Upper lobe of left lung (tissue), 6 donors: ENCODE results near the gene ARHGEF26. TPM values are rescaled to one million over a fixed set of nuclear protein-coding genes. Genes with fewer than 3 reads are reported as not detected.

Experiments
- ATAC-seq, 2 donors: fragments of 200-7000 bp; cut with Tn5 transposase; one replicate each; pipeline ENCODE4 v1.9.1; 2022; ENCODE audit warnings: mild to moderate bottlenecking in 2 of 2, moderate library complexity in 2 of 2; ENCODE audit not compliant: low FRiP score in 2 of 2
- DNase-seq, 2 donors: peaks; one replicate each; pipeline ENCODE4 v3.0.0-alpha.2; 2019 to 2020
- H3K27ac ChIP-seq, 4 donors: fragments of 200-600 bp; sonication (generic); one replicate each; pipeline ENCODE4 v1.5.1; 2016 to 2019
- H3K27me3 ChIP-seq, 4 donors: fragments of 200-600 bp; sonication (generic); one replicate each; pipeline ENCODE4 v1.5.1; 2017 to 2019
- H3K36me3 ChIP-seq, 4 donors: fragments of 200-600 bp; sonication (generic); one replicate each; pipeline ENCODE4 v1.5.1; 2016 to 2019
- H3K4me1 ChIP-seq, 4 donors: fragments of 200-600 bp; sonication (generic); one replicate each; pipeline ENCODE4 v1.5.1; 2018 to 2019
- H3K4me3 ChIP-seq, 4 donors: fragments of 200-600 bp; sonication (generic); one replicate each; pipeline ENCODE4 v1.5.1; 2017 to 2019; ENCODE audit warnings: mild to moderate bottlenecking in 2 of 4, moderate library complexity in 1 of 4
- H3K9me3 ChIP-seq, 4 donors: fragments of 200-600 bp; sonication (generic); one replicate each; pipeline ENCODE4 v1.5.1; 2018 to 2019
- CTCF ChIP-seq, 6 experiments: fragments of 450-650 bp in 4 of 6; fragments of 200-600 bp in 2 of 6; sonication (generic) in 2 of 6; IDR thresholded peaks; one replicate each; pipeline ENCODE4 v1.5.1; 2016 to 2019; ENCODE audit warnings: antibody characterized with exemption in 6 of 6
- EP300 ChIP-seq, 4 donors: sonication (generic); formaldehyde crosslinking; IDR thresholded peaks; one replicate each; pipeline ENCODE4 v1.5.1; 2017; ENCODE audit warnings: antibody characterized with exemption in 4 of 4, control low read depth in 2 of 4
- POLR2A ChIP-seq, 4 donors: fragments of 450-650 bp; IDR thresholded peaks; one replicate each; pipeline ENCODE4 v1.5.1; 2016 to 2017; ENCODE audit warnings: antibody characterized with exemption in 4 of 4, mild to moderate bottlenecking in 2 of 4
- POLR2AphosphoS5 ChIP-seq, 2 donors: sonication (generic); formaldehyde crosslinking; IDR thresholded peaks; one replicate each; pipeline ENCODE4 v1.5.1; 2017; ENCODE audit warnings: antibody characterized with exemption in 2 of 2
- WGBS, 2 donors: methylation state at CpG; one replicate each; pipeline ENCODE4 v1.1.5; 2017 to 2018; 5-methylcytosine and 5-hydroxymethylcytosine counted together
- total RNA-seq, 6 donors: library from RNA; depleted of rRNA in 4 of 6; stranded (reverse); fragments of >200 nt in 4 of 6; gene quantifications; one replicate each; pipeline versions ENCODE4 v1.1.0 to v1.2.1, GENCODE V29; 2016 to 2021
- donor health status: DM: no; HTN: no; CAD: no; lungs with moderate emphysema.
- donor health status: DM: no; HTN: yes; CAD: no; lungs with severe emphysema.

Gene ARHGEF26
- total RNA-seq, 6 donors from 2014 or later, result 49.3 to 110 (median 90.9) TPM

GRCh38 chr3:154304116-154304786, 183.1 kb downstream of the ARHGEF26 start:
- no peak overlapping the region for H3K4me3 ChIP-seq
- H3K27me3 ChIP-seq, result no peaks in the 10 kb centered on the region
- TF ChIP-seq POLR2AphosphoS5 (IDR thresholded peaks at IDR 0.05), result no peak
- TF ChIP-seq CTCF (IDR thresholded peaks at IDR 0.05), result no peak
- no peak for TF ChIP-seq POLR2A (IDR thresholded peaks at IDR 0.05)
- no peak for TF ChIP-seq EP300 (IDR thresholded peaks at IDR 0.05)
- no peak overlapping the region for H3K27ac ChIP-seq
- no peak for ATAC-seq
- no peaks in the 10 kb centered on the region for H3K4me1 ChIP-seq
- H3K9me3 ChIP-seq, result no peaks in the 10 kb centered on the region
- H3K36me3 ChIP-seq, result peaks cover 27 to 82% (median 50%) of the 10 kb centered on the region in 4 donors
- no peak for DNase-seq

GRCh38 chr3:154304936-154305335, 183.7 kb downstream of the ARHGEF26 start:
- Histone ChIP-seq H3K36me3 (peaks cover 27 to 82% (median 45%) of the 10 kb centered on the region in 4 donors), H3K4me3 (no peak overlapping the region), H3K4me1 (no peaks in the 10 kb centered on the region), H3K27me3 (no peaks in the 10 kb centered on the region), H3K27ac (no peak overlapping the region), H3K9me3 (no peaks in the 10 kb centered on the region)
- ATAC-seq, result no peak
- 93 to 98% methylated on average over 3 of the region's 3 CpGs for WGBS, 2 donors
- DNase-seq, result no peak
- TF ChIP-seq POLR2A (IDR thresholded peaks at IDR 0.05) (no peak), EP300 (IDR thresholded peaks at IDR 0.05) (no peak), CTCF (IDR thresholded peaks at IDR 0.05) (no peak), POLR2AphosphoS5 (IDR thresholded peaks at IDR 0.05) (no peak)

GRCh38 chr3:154307363-154307762, 186.2 kb downstream of the ARHGEF26 start:
- H3K36me3 ChIP-seq, result peaks cover 25 to 76% (median 26%) of the 10 kb centered on the region in 4 donors
- no peaks in the 10 kb centered on the region for H3K27me3 ChIP-seq
- ATAC-seq, result no peak

More at GRCh38 chr3:154307363-154307762, 186.2 kb downstream of the ARHGEF26 start:
- Histone ChIP-seq H3K4me3 (no peak overlapping the region), H3K4me1 (no peaks in the 10 kb centered on the region), H3K27ac (no peak overlapping the region), H3K9me3 (no peaks in the 10 kb centered on the region)
- TF ChIP-seq EP300 (IDR thresholded peaks at IDR 0.05) (no peak), CTCF (IDR thresholded peaks at IDR 0.05) (no peak), POLR2AphosphoS5 (IDR thresholded peaks at IDR 0.05) (no peak), POLR2A (IDR thresholded peaks at IDR 0.05) (no peak)
- DNase-seq, result no peak

Other genes starting within 250 kb of the ARHGEF26 start
- 10 to 100 TPM; 35.0 to 95.3 (median 54.2) TPM for gene DHX36, start 203.1 kb downstream of the ARHGEF26 start, total RNA-seq